HT1080 (cell line): ENCODE results near the gene P2RX7. TPM values are rescaled to one million over a fixed set of nuclear protein-coding genes. Genes with fewer than 3 reads are reported as not detected.

Experiments
- DNase-seq: peaks from one replicate; pipeline ENCODE4 v3.0.0-alpha.2; 2015; ENCODE audit warnings: low read depth
- polyA plus RNA-seq, 2 experiments: library from polyadenylated mRNA; depleted of rRNA; stranded (reverse); fragments of >200 nt; gene quantifications; 2 replicates each; pipeline ENCODE4 v1.2.3, GENCODE V29; 2015
- total RNA-seq: library from RNA; depleted of rRNA; stranded (reverse); fragments of >200 nt; shearing (Covaris generic); gene quantifications from 2 replicates; pipeline ENCODE4 v1.2.3, GENCODE V29; 2014; rRNA removed

The P2RX7 gene
- total RNA-seq: not detected in 2 replicates
- 0.02 TPM in 1 of 2 replicates, not detected in the other for polyA plus RNA-seq (2015; cell fraction: cytosol; rRNA removed)
- 0.02 TPM in 1 of 2 replicates, not detected in the other for polyA plus RNA-seq (2015; cell fraction: nucleus; rRNA removed)

DNA sequence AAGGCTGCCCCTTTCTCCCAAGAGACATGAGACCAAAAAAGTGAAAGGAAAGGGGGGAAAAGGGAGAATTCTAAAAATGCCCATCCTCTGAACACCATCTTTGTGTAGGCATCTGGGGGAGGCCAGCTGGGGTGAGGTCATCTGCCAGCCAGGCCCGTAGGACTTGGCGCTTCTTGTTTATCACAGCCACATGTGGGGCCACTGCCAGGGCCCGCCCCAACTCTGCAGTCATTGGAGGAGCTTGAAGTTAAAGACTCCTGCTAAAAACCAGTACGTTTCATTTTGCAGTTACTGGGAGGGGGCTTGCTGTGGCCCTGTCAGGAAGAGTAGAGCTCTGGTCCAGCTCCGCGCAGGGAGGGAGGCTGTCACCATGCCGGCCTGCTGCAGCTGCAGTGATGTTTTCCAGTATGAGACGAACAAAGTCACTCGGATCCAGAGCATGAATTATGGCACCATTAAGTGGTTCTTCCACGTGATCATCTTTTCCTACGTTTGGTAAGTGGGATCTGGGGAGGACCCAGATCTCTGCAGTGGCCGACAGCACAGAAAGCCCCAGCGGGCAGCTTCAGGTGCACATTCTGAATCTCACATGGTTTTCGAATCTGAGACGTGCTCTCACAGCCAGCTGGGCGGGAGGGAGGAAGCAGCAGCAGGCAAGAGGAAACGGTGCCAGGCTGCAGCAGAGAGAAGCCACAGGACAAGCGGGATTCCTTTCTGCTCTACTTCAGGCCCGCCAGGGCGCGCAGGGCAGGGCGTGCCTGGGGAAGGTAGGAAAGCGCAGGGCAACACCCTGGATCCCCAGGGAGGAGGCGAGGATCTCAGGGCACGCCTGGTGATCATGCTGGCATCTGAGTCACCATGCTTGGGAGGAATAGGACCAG is at the start of gene P2RX7:
TSS of gene P2RX7 (plus strand) at position 276 of the 881 bp plus-strand sequence. CDS start at position 371, 95 bp downstream.
- DNase-seq: peak; percentile 78

DNA sequence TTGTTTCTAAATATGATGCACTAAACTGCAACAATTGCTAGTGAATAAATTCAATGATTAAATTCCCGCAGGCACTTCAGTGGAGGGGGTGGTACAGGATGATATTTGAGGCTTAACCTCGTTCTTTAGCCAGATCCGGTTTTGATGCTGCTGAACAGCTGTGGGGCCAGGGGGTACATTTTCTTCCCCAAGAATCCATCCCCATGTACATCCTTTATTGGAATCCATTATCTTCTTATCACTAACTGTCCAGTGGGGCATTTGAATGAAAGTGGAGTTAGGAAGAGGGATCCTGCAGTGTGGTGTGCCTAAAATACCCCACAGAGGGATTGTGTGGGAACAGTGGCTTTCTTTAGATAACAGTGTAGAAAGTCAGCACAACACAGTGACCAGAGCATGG is 48.4 kb upstream of the P2RX7 start:
- DNase-seq: no peak

GRCh38 chr12:121085069-121085468 is 47.6 kb upstream of the P2RX7 start:
- DNase-seq: no peak

GRCh38 chr12:121085506-121086353 is 46.9 kb upstream of the P2RX7 start:
- no peak for DNase-seq

DNA sequence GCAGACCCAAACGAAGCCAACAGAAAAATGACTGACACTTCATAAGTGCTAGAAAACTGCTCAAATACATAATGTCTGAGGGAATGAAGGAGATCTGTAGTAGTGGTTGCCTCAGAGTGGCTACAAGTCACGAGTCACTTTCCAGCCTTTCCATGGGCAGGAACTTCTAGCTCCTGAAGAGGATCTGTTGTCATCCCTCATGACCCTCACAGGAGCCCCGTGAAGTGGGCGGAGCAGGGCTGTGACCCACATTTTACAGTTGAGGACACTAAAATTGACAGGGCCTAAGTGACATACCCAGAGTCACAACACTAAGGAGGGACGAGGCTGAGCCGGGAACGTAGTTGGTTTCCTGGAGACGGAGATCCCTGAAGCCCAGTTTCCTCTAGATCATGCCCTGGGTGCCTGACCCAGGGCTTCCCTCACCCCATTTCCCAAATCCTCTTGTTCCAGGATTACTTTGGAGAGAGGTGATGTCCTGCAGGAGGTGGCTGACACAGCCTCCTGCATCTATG is 45.8 kb upstream of the P2RX7 start:
- no peak for DNase-seq

- no peak for DNase-seq
These were observed 45.0 kb upstream of the P2RX7 start for GRCh38 chr12:121087467-121088194.

GRCh38 chr12:121088195-121088585 is 44.5 kb upstream of the P2RX7 start:
- DNase-seq: no peak

GRCh38 chr12:121089031-121089812 is 43.5 kb upstream of the P2RX7 start:
- no peak for DNase-seq

DNA sequence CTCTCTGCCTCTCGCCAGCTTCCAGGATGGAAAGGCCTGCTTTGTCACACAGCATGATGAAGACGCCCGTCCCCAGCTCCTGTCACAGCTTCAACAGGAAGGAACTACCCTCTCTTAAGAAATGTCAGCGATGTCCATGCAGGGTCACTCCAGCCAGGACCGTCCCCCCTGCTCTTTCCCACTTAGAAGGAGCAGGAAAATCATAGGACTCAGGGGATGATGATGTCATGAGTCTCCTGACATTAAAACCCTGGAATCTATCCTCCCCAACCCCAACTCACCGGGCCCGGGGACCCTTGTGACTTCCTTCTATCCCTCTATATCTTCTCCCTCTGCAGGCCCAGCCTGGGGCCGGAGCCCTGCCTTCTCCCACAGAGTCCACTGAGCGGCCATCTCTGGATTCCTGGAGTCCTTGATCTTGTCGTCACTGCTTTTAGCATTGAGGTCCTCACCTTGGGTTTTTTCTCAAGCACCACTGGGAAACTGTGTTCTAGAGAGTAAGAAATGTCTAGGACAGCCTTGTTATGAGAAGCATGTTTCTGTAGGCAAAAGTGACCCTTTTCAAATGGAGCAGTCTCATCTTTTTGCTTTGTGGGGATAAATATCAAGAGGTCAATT is 42.8 kb upstream of the P2RX7 start:
- no peak for DNase-seq

GRCh38 chr12:121090586-121091514 is 41.8 kb upstream of the P2RX7 start:
- DNase-seq: no peak

DNA sequence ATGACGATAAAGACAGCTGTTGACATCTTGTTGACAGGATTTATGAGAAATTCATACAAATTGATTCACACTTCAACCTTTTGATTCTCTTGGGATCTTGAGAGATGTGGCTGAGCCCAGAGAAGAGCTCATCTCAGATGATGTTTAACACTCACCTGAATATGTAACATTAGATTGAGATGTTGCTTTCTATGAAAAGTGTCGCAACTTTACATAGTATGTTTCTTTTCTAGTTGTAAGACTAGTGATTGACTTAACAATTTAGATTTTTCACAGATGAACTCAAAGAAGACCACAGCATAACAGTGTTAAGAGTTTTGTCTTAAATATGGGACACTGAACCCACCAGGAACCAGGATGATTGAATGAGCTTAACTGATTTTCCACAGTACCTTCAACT is 40.6 kb upstream of the P2RX7 start:
- DNase-seq: no peak

DNA sequence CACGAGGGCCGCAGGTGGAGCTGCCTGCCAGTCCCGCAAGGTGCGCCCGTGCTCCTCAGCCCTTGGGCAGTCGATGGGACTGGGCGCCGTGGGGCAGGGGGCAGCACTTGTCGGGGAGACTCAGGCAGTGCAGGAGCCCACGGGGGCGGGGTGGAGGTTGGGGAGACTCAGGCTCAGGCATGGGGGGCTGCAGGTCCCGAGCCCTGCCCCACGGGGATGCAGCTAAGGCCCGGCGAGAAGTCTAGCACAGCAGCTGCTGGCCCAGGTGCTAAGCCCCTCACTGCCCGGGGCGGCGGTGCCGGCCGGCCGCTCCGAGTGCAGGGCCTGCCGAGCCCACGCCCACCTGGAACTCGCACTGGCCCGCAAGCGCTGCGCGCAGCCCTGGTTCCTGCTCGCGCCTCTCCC is 39.2 kb upstream of the P2RX7 start:
- no peak for DNase-seq

GRCh38 chr12:121095544-121096198 is 37.0 kb upstream of the P2RX7 start:
- DNase-seq: peak; percentile 69

DNA sequence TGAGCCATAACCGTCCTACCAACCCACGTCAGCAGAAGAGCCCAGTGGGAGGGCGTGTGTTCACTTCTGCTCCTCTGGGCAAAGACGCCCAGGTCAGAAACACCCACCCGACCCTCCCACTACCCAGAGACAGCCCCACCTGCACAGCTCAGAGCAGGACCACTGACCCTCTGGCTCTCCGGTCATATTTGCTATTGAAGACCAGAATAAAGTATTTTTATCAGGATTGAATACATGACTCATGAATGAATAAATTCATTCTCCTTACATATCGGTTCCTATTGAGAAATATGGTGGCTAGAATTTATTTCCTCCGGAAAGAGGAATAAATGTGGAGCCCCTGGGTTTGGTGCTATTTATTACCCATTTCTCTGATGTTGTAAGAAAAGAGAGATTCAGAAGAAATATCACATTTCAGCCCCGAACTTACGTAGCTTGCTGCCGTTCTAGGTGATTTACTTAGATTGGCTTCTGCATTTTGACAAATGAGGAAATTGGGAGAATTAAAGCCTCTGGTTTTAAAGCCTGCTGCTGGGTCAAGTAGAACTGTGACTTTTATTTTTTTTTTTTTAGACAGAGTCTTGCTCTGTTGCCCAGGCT is 36.4 kb upstream of the P2RX7 start:
- DNase-seq: no peak

GRCh38 chr12:121099779-121100178 is 32.9 kb upstream of the P2RX7 start:
- DNase-seq: no peak

GRCh38 chr12:121102307-121102706 is 30.4 kb upstream of the P2RX7 start:
- no peak for DNase-seq

DNA sequence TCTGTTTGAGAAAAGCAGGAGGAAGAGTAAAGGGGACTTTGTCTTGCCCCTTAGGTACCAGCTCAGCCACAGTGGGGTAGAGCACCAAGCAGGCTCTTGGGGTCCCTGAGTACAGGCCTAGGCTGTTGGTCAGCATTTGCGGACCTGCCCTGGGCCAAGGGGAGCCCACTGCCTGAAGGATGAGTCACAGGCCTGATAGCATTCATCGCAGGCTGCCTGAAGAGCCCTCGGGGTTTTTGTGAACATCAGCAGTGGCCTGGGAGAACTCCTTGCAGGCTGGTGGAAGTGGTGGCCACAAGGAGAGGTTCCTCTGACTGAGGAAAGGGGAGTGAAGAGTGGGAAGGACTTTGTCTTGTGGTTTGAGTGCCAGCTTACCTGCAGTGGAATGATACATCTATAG is 25.0 kb upstream of the P2RX7 start:
- DNase-seq: peak; percentile 10

- no peak for DNase-seq
These were observed 24.2 kb upstream of the P2RX7 start for GRCh38 chr12:121108492-121108891.
